HG03520 (cell line): ENCODE results near the gene ANKRD36.
"Not testable (repeated sequence)": the region's sequence is repeated elsewhere in the genome, so short reads cannot be mapped to it uniquely, and the experiment has no call there.

Experiments used
- ATAC-seq: cut with Tn5 transposase; IDR thresholded peaks from one replicate; pipeline ENCODE4 v1.9.1; 2021; ENCODE audit warnings: mild to moderate bottlenecking, moderate library complexity; ENCODE audit not compliant: unreplicated experiment

Gene ANKRD36

DNA sequence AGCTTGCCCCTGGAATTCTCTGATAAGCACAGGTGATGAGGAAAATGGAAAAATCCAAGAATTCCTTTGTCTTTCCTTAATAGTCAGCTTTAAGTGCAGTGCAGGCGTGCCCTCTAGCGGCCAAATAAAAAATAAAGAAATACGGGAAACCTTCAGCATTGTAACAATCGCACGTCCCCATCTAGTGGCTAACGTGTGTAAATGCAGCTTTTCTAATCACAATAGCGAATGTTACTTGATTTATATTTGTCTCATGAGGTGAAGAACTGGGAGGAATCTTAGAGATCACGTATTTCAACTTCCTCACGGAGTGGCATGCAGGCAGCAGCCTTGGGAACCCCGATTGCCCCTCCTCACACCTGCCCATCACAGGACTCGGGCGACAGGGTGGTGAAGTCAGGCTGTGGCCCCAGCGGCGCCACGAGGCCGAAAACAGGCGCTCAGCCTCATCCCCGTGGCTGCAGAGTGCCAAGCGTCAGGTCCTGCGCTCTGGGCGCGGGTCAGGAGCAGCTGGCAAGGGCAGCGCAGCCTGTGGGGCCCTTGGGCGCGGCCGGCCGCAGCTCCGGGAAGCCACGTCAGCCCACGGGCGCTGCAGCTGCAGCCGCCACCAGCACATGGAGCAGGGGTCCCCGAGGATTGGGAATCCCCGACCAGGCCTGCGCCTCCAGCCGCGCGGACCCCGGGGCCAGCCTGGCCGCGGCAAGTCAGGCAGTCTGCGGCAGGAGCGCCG is 468 bp upstream of the ANKRD36 start:
- ATAC-seq, result not testable (repeated sequence)

DNA sequence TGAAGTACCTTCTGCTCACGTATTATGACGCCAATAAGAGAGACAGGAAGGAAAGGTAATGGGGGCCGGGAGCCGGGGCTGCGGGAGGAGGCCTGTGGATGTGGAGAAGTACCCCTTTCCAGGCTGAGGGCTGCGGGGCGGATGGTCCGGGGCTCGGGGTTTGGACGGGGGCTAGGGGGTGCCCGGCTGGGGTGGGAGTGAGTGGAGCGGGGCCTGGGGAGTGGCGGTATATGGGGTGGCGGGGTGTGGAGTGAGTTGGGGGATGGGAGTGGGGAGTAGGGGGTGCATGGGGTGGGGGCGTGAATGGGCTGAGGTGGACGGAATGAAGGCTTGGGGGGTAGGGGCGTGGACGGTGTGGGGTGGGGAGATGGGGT is 916 bp downstream of the ANKRD36 start:
- not testable (repeated sequence) for ATAC-seq

DNA sequence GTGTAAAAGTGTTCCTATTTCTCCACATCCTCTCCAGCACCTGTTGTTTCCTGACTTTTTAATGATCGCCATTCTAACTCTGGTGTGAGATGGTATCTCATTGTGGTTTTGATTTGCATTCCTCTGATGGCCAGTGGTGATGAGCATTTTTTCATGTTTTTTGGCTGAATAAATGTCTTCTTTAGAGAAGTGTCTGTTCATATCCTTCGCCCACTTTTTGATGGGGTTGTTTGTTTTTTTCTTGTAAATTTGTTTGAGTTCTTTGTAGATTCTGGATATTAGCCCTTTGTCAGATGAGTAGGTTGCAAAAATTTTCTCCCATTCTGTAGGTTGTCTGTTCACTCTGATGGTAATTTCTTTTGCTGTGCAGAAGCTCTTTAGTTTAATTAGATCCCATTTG is 16.1 kb downstream of the ANKRD36 start:
- not testable (repeated sequence) for ATAC-seq

GRCh38 chr2:97144016-97144415 is 31.1 kb downstream of the ANKRD36 start:
- ATAC-seq, result not testable (repeated sequence)

DNA sequence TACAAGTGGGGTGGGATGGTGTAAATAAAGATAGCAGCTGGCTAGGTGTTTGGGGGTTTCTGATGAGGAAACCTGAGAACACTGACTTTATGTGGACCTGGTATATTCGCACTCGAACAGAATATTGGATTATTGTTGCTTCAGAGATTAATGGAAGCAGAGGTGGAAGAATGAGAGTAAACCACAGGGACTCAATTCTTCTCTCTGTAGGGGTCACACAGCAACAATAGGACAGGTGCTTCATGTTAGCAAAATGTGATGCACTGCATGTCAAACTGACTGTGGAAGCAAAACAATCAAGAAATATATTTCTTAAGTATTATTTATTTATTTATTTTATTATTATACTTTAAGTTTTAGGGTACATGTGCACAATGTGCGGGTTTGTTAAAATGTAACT is 53.6 kb downstream of the ANKRD36 start:
- not testable (repeated sequence) for ATAC-seq

GRCh38 chr2:97167938-97168337 is 55.0 kb downstream of the ANKRD36 start:
- not testable (repeated sequence) for ATAC-seq

GRCh38 chr2:97168583-97168982 is 55.6 kb downstream of the ANKRD36 start:
- ATAC-seq, result not testable (repeated sequence)

- ATAC-seq, result not testable (repeated sequence)
These were observed 67.4 kb downstream of the ANKRD36 start for GRCh38 chr2:97180391-97180790.

GRCh38 chr2:97195349-97195748 is 82.4 kb downstream of the ANKRD36 start:
- ATAC-seq, result not testable (repeated sequence)

DNA sequence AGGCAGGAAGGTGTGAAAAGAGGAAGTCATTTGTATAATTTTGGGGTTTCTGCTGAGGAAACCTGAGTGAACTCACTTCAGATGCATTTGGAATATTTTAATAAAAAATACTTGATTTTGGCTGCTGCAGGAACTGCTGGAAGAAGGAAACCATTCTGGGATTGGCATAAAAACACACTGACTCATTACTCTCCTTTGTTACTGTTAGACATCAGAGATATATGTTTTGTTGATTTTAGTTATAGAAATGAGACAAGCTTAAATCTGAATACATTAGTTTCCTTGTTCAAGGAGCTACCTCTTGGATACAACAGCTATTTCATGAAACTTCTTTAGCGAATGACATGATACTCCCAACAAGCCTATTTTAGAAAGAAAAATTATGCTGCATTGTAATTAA is 84.3 kb downstream of the ANKRD36 start:
- not testable (repeated sequence) for ATAC-seq

GRCh38 chr2:97200887-97201286 is 87.9 kb downstream of the ANKRD36 start:
- not testable (repeated sequence) for ATAC-seq

GRCh38 chr2:97202643-97203250 is 89.8 kb downstream of the ANKRD36 start:
- ATAC-seq, result not testable (repeated sequence)

DNA sequence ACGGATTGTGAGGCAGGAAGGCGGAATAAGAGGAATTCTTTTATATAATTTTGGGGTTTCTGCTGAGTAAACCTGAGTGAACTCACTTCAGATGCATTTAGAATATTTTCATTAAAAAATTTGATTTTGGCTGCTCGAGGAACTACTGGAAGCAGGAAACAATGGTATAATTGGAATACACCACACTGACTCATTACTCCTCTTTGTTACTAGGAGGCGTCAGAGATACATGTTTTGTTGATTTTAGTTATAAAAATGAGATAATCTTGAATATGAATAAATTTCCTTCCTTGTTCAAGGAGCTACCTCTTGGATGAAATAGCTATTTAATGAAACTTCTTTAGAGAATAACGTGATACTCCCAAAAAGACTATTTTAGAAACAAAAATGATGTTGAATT is 97.4 kb downstream of the ANKRD36 start:
- ATAC-seq, result no peak

DNA sequence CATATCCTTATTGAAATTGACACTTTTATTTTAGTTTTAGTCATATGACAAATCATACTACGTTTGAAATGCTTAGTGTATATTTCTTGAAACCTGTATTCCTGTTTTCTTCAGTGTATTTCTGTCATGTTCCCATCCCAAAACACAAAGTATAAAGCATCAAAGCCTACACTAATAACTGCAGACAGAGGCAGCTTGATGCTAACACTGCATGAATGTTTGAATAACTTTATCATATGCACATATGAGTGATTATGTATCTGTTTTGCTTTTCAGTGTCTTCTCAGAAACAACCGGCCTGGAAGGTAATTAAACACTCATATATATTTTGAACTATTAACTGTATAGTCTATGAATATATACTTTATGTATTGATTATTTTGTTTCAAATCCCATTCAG is 102.1 kb downstream of the ANKRD36 start:
- not testable (repeated sequence) for ATAC-seq

GRCh38 chr2:97230848-97231585 is 118.1 kb downstream of the ANKRD36 start:
- not testable (repeated sequence) for ATAC-seq

- not testable (repeated sequence) for ATAC-seq
These were observed 120.0 kb downstream of the ANKRD36 start for GRCh38 chr2:97232981-97233380.

DNA sequence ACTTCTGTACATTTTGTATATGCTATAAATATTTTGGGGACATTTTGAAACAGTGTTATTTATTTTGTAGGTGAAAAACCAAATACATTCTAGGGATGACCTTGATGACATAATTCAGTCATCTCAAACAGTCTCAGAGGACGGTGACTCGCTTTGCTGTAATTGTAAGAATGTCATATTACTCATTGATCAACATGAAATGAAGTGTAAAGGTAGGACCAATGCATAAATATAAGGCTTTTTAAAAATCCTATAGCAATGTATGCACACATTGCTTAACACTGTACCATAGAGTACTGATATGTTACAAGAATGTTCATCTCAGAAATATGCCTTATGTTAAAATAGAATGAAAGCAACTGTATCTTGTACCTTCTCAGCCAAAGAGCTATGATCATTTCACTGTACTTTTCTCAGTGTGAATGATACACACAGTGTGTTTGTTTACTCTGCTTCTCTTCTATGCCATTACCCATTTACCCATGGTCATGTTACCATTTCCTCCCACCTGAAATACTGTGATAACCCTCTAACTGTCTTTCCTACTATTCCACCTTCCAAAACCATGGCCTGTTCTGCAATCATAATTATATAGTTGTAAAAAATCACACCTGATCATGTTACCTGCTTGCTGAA is 120.8 kb downstream of the ANKRD36 start:
- ATAC-seq, result not testable (repeated sequence)

GRCh38 chr2:97261192-97261591 is 148.2 kb downstream of the ANKRD36 start:
- not testable (repeated sequence) for ATAC-seq

DNA sequence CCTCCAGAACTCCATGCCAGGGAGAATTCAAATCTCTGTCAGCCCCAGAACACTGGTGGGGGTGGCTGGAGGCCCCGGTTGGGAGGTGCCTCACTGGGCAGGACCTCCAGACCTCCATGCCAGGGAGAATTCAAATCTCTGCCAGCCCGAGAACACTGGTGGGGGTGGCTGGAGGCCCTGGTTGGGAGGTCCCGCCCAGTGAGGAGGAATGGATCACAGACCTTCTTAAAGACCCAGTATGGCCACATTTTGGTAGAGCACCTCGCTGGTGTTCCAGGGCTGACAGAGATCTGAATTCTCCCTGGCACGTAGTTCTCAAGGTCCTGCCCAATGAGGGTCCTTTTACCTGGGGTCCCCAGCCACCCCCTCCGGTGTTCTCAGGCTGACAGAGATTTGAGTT is 153.5 kb downstream of the ANKRD36 start:
- not testable (repeated sequence) for ATAC-seq

DNA sequence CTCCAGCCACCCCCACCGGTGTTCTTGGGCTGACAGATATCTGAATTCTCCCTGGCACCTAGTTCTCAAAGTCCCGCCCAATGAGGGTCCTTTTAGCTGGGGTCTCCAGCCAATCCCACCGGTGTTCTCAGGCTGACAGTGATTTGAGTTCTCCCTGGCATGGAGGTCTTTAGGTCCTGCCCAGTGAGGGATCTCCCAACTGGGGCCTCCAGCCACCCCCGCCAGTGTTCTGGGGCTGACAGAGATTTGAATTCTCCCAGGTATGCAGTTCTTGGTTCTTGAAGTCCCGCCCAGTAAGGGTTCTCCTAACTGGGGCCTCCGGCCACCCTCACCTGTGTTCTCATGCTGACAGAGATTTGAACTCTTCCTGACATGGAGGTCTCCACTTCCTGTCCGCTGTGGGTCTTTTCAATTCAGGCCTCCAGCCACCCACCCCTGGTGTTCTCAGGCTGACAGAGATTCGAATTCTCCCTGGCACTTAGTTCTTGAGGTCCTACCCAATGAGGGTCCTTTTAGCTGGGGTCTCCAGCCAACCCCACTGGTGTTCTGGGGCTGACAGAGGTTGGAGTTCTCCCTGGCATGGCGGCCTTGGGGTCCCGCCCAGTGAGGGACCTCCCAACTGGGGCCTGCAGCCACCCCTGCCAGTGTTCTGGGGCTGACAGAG is 154.6 kb downstream of the ANKRD36 start:
- no peak for ATAC-seq
